NOMO-1 treated with dmso at 0.1 percent for 144 hours (cell line): ENCODE results near the gene TEAD1.

Experiments used
- DNase-seq: peaks from one replicate; lab custom pipeline; 2025; ENCODE audit not compliant: unreplicated experiment; lab: John Stamatoyannopoulos, UW

TEAD1 gene

DNA sequence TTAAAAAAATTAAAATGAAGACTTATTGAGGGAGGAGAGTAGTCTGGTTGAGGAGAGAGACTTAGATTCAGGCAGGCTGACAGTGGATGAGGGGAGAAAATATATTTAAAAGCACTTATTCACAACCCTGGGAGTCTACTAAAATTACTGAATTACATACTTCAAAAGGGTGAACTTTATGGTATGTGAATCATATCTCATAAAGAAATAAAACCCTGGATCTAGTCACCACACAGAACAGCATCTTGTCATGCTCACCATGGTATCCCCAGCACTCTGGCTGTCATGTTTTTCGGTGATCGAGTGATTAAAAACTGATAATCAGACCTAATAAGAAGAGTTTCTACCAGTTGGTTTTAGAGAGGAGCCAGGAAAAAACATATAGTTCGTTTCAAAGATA, 11.0 kb downstream of the TEAD1 start:
- no peak for DNase-seq

DNA sequence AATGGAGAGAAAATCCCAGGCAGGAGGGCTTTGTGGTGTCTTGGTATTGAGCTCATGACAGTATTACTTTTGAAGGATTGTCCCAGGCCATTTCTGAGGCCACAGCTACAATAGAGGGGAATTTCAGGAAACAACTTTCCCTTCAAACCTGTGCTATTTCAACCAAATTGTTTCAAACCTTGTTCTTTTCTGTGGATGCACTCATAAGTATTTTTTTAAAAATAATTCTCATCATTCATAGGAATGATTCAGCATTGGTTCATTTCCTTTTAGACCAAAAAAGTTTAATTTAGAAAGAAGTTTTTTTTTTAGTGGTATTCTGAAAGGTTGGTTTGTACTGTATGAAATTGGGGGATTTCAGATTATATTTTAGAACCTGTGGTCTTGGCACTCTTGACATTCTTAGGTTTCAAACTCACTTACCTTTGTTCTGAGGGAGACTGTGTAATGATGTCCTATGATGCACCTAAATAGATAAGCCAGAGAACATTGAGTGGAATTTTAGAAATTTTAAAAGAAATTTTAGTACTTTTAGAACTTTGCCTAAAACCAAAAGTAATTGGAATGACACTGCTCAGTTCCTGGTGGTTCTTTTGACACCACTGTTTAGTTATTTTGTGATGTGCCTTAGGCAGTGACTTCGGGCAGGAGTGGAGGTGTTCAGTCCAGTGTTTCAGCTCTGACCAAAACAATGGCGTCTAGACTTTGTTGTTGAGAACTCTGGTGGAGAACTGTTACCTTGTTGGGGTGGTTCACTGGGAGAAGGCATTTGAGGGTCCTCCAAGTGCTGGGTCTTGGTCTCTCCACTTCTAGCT, 12.2 kb downstream of the TEAD1 start:
- no peak for DNase-seq

DNA sequence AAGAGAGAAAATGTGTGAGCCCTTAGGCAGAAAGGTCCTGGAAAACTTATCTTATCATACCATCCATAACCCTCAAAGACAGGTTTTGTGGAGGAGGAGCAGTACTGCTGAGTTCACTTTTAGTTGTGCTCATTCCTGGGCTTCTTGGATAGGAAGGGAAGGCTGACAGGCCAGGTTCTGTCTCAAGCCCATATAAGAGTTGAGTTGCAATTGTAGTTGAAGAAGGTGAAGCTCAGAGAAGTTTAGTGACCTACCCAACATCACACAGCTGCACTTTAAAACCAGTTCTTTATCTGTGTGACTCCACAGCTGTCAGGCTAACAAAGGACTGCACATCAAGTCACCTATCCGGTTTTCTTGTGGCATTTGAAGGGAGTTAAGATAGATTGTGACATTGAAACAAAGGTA, 13.0 kb downstream of the TEAD1 start:
- DNase-seq, result no peak

DNA sequence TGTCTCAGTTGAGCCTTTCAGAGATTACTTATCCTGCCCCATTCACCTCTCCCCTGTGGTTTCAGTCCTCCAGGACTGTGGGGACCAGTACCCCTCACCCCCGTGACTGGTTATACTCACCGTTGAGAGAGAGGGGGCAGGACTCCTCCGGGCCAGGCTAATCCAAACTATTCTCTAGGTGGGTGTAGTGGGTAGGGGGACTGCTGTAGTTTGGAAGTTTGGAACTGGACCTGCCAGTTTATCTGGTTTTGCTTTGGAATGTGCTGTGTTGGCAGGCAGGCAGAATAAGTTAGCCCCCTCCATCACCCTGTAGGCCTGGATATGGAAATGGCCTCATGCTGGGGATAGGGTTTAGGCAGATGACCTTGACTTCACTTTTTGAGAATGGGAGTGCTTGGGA, 13.5 kb downstream of the TEAD1 start:
- no peak for DNase-seq

DNA sequence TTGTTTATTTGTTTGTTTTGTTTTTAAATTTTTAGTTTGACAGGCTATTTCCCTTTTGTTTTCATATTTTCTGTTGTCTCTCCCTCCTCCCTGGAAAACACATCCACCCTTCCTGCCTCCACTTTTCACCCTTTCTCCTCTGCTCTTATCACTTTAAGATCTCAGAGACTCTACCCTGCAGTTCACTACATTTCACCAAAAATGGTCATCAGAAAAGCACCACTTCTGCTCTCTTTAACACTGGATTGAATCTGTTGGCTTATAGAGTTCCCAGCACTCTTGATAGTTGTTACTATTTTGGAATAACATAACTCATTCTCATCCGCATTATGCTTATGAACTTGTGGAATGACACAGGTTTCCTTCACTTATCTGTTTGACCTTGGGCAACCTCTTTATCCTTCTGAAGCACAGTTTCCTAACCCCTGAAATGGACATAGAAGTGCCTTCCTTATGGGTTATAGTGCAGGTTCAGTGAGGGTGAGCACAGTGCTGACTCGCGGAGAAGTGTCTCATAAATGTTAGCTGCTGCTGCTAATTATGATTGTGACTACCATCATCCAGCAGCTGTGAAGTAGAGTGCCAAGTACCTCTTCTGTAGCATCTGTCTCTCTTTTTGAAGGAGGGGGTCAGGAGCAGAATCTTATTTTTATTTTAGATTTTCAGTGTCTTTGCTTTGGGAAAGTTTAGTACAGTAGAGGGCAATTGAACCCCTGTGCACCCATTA, 15.0 kb downstream of the TEAD1 start:
- DNase-seq, result no peak

DNA sequence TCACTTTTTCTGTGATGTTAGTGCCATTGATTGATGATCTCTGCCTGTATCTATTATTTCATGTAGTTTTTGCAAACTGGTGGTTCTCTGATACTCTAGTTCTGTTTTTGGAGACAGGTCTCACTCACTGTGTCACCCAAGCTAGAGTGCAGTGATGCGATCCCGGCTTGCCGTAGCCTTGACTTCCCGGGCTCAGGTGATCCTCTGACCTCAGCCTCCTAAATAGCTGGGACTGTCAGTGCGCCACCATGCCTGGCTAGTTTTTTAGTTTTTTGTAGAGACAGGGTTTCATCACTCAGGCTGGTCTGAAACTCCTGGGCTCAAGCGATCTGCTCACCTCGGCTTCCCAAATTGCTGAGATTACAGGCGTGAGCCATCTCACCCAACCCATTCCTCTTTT, 16.4 kb downstream of the TEAD1 start:
- no peak for DNase-seq

DNA sequence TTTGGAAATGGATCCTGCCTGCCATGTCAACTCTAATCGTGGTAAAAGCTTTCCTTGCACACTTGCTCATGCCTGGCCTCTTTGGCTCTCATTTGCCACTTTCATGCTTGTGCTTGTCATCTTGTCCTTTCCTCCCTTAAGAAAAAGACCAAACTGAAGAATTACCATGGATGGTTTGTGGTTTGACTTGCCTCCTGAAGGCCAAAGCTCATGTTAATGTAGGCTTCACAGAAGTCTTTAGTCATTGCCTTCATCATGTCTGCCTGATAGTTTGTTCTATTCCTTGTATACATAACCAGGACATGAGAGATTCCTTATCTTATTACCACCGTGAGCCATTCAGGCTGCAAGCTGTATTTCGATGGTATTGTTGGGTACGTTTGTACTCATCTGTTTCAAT, 17.3 kb downstream of the TEAD1 start:
- DNase-seq, result no peak

DNA sequence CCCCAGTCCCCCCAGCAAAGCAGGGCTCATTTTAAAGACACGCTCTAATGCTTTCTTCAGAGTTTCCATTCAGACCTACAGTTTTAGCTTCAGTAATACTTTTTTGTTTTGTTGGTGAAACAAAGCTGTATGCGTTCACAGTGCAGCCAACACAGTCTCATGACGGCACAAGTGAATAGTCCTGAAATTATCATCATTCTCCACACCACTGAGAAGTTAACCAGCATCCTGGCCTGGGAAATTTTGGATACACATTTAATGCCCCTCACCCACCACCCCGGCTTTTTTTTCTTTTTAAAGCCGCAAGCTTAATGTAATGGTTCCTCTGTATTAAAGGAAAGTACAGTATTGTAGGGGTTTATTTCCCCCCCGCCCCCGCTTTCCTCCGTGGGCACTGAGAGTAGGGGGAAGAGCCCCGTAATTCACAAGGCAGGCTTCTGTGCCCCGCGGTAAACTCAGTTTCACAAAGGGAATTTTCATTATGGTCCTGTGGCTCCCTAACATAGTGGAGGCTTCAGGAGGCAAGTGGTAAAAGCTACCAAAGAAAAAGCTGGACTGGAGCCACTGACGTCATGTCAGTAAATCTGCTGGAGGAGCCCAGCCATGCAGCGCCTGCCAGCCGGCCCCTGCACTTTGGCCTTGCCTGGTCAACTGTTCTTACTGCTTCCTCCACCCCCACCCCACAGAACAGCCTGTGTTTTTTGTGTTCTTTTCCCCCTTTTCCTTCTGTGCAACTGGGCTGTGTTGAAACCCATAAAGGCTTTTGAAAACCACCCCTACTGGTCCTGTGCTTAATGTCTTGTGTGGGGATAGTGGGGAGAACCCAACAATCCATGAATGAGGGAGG, 18.2 kb downstream of the TEAD1 start:
- no peak for DNase-seq

DNA sequence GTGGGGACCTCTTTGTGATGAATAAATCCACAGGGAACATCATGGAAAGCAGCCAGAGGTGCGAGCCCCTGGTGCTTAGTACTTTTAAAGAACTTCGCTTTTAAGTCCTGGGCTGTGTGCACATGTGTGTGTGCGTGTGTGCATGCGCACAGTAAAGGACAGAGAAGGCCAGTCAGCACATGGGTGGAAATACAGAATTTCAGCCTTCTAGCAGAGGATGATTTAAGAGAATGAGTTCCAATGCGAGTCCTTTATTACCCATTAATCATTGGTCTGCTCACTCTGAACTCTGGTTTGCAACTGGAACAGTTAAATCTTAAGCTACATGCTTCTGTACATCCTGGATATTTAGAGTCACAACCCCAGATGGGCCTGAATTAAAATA, 18.9 kb downstream of the TEAD1 start:
- no peak for DNase-seq

DNA sequence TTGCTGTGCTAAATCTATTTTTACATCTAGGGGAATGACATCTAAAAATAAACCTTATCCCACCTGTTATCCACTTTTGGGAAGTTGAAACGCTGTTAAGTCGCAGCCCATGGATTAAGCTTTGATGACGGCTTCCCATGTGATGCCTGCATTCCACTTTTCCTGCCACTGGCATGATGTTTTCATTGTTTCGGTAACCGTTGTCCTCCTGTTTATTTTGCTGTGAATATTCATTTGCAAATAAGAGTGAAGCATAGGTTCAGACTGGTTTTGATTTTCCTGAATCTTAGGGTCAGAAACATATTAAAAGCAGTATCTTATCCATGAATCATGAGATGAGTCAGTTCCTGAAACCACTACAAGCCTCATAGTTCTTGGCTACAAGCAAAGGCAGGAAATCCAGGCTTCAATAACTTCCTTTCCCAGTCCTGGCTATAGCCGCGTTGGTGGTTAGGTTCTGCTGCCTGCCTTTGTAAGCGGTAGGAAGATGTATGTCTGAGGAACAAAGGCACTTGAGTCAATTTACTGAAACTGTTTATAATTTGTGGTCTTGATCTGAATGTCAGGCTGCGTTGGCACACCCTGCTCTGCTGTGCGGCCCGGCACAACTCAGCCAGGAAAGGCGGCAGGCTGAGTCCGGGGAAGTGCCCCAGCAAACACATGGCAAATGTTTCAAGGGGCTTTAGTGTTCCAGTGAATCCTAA, 19.4 kb downstream of the TEAD1 start:
- DNase-seq, result peak; percentile 52

DNA sequence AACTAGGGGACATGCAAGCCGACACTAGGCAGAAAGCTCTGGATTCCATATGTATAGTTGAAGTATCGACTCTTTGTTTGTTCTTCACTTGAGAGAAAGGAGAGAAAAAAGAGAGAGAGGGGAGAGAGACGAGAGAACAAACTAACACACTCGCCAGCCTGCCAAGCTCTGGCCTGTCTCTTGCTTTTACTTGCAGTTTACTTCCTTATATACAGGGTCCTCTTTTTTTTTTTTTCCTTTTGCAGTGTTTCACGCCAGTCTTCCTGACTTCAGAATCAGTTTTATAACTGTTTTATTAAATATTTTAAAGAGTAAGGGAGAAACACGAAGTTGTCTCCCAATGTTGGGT, 19.9 kb downstream of the TEAD1 start:
- DNase-seq, result no peak

DNA sequence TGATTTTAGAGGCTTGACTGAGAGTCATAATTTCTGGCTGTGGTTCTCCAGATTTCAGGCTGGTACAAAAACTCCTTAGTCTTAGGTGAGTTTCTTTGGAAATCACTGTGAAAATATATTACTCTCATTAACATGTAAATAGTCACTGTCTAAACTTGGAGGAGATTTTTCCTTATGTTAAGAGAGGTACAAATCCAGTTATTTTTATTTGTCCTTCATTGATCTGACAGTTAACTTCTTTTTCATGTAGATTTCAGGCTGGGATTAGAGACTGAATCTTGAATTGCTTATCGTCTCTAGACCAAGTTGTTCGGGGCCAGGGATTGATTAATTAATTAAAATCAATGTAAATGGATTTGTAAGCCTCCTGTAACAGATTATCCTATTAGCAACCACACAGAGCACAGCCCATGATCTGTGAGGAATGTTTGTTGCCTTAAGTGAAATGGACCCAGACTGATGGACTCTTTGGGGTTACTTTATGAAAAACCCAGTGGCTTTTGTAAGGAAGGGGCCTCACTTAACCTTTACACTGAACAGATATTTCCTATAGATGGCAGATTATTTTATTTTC, 21.1 kb downstream of the TEAD1 start:
- no peak for DNase-seq

DNA sequence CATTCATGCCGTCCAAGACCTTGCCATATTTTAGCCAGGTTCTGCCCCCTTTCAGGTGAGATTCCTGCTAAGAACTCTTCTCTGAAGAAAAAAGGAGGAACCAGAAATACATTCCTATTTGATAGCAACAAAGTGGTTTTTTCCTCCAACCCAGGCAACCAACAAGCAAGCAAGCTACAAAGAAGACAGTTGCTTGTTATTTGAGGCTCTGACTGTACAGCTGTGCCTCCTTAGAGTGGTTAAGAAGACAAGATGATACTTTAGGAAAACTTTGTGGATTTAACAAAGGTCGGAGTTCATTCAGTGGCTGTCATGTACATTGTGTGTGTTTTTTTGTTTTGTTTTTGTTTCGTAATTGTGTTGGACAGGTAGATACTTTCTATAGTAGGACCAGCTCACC, 21.7 kb downstream of the TEAD1 start:
- DNase-seq, result no peak

DNA sequence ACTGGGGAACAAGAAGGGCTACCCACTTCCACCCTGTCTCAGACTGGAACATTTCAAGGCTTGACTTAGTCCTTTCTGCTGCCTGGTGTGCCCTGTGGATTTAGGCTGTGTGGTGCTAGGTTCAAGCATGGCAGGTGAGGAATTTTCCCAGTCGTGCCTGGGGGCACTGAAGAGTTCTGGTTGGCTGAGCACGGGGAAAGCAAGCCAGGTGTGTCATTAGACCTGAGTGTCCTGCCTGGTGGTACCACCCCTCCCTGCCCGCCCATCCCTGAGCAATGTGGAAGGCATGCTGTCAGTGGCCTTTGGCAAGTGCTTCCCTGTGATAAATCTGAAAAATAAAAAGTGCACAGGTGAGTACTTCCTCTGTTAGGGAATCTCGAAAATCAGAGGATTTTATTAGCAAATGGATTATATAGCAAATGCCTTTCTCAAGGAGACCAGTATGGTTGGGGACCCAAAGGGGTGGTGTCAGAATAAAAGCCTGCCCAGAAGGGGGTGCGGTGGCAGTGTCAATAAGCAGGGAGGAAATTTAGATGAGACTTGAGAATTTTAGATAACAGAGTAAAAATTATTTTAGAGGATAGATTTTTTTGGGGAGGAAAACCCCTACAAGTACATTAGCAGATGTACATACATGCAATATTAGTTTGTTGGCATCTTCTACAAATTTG, 22.8 kb downstream of the TEAD1 start:
- DNase-seq, result no peak

DNA sequence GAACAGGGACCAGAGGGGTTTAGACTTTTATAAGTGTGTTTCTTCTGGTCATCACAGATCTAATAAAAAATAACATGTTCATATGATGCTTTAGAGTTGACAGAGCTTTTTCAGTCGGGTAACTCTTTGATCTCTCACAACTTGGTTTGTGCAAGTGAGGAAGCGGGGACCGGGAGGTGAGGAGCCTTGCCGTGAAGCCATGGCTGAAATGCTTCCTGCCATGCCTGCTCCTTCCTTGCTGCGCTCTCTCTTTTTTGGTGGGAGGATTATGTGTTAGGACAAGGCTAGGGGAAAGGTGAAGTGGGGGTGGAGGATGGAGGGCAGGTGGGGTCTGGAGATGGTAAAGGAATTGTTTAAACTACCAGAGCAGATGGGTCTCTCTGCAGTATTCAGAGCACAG, 23.8 kb downstream of the TEAD1 start:
- DNase-seq, result no peak

DNA sequence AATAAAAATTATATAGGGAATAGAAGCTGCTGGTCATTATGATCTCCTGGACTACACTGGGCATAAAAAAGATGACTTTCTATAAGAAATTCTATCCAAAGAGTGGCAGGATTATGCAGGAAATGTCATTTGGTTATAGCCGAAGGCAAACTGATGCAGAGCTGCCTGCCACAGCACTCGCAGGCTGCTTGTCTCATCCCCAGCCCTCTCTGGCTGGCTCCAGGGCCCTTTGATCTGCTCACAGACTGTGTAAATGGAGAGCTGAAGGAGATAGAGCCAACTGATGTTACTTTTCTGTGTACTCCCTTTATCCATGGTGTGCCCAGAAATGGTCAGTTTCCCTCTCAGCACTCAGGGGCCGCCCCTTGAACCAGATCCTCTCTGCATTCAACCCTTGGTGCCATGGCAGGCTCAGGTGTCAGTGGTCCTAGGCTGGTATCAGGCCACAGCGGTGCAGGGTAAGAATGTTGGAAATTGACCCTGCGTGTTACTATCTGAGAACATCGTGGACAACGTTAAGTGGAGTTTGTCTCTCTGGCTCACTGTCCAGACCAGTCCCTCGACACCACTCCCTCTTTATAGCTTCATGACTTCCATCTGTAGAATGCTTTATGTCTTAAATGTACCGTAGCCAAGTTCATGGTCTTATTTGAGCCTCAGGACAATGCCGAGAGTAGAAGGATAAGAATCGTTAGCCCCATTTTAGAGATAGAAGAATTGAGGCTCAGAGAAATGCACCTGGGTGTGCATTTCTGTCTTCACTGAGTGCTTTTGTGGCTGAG, 27.8 kb downstream of the TEAD1 start:
- DNase-seq, result no peak

DNA sequence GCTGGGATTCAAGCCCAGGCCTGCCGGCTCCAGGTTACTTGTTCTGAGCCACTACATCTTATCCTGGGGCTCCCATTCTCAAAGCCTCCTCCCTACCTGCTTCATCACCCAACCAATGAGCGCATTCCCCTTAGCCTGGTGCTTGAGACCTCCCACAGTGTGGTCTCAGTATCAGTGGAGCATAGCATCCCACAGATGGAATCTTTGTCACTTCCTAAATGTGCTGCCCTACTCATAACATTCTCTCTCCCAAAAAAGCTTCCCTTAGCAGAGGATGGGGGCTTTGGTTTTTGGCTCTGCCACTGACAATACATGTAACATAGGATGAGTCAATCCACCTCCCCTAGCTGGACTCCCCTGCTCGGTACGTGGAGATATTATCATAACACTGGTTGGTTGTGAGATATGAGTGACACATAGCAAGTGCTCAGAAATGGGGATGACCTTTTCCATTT, 28.8 kb downstream of the TEAD1 start:
- no peak for DNase-seq

DNA sequence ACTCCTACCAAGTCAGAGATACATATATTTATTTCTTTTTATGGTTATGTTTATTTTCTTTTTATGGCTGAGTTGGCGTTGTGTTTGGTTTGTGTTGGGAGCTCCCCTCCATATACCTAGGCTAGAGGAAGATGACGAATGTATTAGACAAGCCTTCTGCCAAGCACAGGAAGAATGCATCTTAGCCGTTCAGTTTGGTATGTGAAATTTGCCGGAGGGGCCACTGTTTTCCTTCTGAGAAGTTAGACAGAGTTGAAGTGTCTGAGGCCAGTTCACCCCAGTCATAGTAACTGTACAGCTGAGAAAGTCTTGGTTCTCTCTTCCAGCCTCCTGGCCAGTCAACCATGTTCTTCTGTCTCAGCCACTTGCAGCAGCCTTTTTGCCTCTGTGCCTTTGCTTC, 29.8 kb downstream of the TEAD1 start:
- DNase-seq, result no peak

DNA sequence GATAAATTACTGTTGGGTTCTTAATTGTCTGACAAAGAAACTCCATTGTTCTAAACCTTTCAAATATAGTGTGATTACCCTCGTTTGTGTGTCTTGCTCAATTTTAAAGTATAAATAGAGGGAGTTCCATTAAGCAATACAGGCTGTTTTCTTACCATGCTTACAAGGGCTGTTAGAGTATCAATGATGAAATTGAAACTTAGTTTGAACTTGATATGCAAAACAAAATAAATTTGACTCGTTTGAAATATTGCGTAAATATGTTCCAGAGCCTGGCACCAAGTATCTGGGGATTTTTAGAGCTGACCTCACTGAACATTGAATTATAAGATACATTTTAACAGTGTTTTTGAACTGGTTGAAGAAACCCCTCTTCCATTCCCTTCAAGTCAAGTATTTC, 31.7 kb downstream of the TEAD1 start:
- no peak for DNase-seq
